Measurements from ENCODE around the gene CAP1. TPM values are rescaled to one million over a fixed set of nuclear protein-coding genes. Genes with fewer than 3 reads are reported as not detected.

CAP1 gene
- total and polyA plus RNA-seq, 10 of the 15 experiments (the other 5 are each of a cell fraction or from before 2014, with no cell fraction given): 360 to 500 (median 431) TPM

DNA sequence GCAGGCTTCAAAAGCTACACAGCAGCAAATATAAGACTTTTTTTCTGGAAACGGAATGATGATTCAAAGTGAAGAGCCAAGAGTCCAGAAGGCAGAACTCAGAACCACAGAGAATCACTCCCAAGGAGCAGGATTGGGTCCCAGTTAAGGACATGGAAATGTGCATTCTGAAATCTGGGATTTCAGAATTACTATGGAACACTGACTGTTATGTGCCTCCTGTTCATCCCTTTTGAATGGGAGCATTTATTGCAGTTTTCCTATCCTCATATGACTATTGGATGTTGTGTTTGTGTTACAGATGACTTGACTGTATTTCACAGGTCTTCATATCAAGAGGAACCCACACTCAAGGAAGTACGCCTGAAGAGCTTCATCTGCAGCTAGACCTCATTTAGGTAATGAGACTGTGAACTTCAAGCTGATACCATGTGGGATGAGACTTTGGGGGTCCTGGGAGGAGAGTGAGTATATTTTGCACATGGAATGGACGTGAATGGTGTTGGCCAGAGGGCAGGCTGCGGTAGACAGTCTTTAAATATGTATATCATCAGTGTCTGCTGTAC, 17.1 kb upstream of the CAP1 start:
- Histone ChIP-seq H3K79me2 (ENCODE audit: control insufficient read depth, insufficient read depth, low read length) (no peaks in the 10 kb centered on the region), H2AFZ (ENCODE audit: control insufficient read depth, low read depth, low read length) (no peak overlapping the region), H3K36me3 (ENCODE audit: control insufficient read depth in 2 of 2, insufficient read depth in 2 of 2, low read length in 1 of 2) (no peaks in the 10 kb centered on the region), H3K4me2 (ENCODE audit: control insufficient read depth, insufficient read depth) (no peak overlapping the region), H3K27ac (ENCODE audit: control insufficient read depth, insufficient read depth) (no peak overlapping the region), H3K9ac (ENCODE audit: control insufficient read depth, insufficient read depth, low read length) (no peak overlapping the region), H4K20me1 (ENCODE audit: control insufficient read depth, insufficient read depth) (no peaks in the 10 kb centered on the region), H3K27me3 (replicated peaks in 1 of 2; ENCODE audit: control insufficient read depth in 2 of 2, insufficient read depth in 2 of 2, low read length in 1 of 2) (no peaks in the 10 kb centered on the region), H3K9me3 (replicated peaks; ENCODE audit: control insufficient read depth, insufficient read depth, low read length) (peaks cover 8% of the 10 kb centered on the region), H3K4me1 (ENCODE audit: control insufficient read depth, insufficient read depth, low read length) (peaks cover 8% of the 10 kb centered on the region), H3K4me3 (no peak overlapping the region)
- BruUV-seq (replicated peaks): no TSS peak
- ChIA-PET SMC1A (ENCODE audit: uncharacterized antibody, unreplicated experiment) (no interaction called here), RAD21 (ENCODE audit: unreplicated experiment) (interaction anchor here (1.7 kb wide), 1 partner anchor 9 kb away, joined by 9 read pairs; no protein-coding TSS in a partner anchor), POLR2A (interaction anchor here (0.7 kb wide), 1 partner anchor 20 kb away, joined by 3 read pairs; no protein-coding TSS in a partner anchor), CTCF (interaction anchor here (0.8 to 4.8 kb wide), 2 partner anchors 9 to 104 kb away, joined by 3 to 36 read pairs; no protein-coding TSS in a partner anchor)
- no peak for ATAC-seq
- 26% methylated on average over 4 of the region's 4 CpGs for WGBS (ENCODE audit: insufficient coverage, insufficient replicate concordance, low lambda C conversion rate, missing lambda C conversion rate)
- in situ Hi-C loops (cut with MboI): no loop called here
- intact Hi-C loops (cut with micrococcal nuclease; ENCODE audit: unreplicated experiment): no loop called here
- TF ChIP-seq SUZ12 (IDR thresholded peaks at IDR 0.05; ENCODE audit: unreplicated experiment) (no peak), SIX5 (IDR thresholded peaks at IDR 0.05; ENCODE audit: low read depth, low read length, severe bottlenecking) (no peak), ZNF207 (IDR thresholded peaks at IDR 0.05; ENCODE audit: borderline replicate concordance) (no peak), NFYA (IDR thresholded peaks at IDR 0.05; ENCODE audit: borderline replicate concordance, low read depth, low read length) (no peak), SREBF1 (IDR thresholded peaks at IDR 0.05; ENCODE audit: low read length) (no peak), RUNX3 (IDR thresholded peaks at IDR 0.05; ENCODE audit: low read length) (no peak), POLR2AphosphoS5 (IDR thresholded peaks at IDR 0.05; ENCODE audit: low read length) (no peak), ZBED1 (IDR thresholded peaks at IDR 0.05; ENCODE audit: borderline replicate concordance) (no peak), SIN3A (IDR thresholded peaks at IDR 0.05; ENCODE audit: low read depth, low read length) (no peak)
- TF ChIP-seq, protein P1, sequence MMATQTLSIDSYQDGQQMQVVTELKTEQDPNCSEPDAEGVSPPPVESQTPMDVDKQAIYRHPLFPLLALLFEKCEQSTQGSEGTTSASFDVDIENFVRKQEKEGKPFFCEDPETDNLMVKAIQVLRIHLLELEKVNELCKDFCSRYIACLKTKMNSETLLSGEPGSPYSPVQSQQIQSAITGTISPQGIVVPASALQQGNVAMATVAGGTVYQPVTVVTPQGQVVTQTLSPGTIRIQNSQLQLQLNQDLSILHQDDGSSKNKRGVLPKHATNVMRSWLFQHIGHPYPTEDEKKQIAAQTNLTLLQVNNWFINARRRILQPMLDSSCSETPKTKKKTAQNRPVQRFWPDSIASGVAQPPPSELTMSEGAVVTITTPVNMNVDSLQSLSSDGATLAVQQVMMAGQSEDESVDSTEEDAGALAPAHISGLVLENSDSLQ (IDR thresholded peaks at IDR 0.05): no peak
- TF ChIP-seq, protein P2, sequence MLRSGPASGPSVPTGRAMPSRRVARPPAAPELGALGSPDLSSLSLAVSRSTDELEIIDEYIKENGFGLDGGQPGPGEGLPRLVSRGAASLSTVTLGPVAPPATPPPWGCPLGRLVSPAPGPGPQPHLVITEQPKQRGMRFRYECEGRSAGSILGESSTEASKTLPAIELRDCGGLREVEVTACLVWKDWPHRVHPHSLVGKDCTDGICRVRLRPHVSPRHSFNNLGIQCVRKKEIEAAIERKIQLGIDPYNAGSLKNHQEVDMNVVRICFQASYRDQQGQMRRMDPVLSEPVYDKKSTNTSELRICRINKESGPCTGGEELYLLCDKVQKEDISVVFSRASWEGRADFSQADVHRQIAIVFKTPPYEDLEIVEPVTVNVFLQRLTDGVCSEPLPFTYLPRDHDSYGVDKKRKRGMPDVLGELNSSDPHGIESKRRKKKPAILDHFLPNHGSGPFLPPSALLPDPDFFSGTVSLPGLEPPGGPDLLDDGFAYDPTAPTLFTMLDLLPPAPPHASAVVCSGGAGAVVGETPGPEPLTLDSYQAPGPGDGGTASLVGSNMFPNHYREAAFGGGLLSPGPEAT (IDR thresholded peaks at IDR 0.05; ENCODE audit: low read depth): no peak
- TF ChIP-seq, protein P3, sequence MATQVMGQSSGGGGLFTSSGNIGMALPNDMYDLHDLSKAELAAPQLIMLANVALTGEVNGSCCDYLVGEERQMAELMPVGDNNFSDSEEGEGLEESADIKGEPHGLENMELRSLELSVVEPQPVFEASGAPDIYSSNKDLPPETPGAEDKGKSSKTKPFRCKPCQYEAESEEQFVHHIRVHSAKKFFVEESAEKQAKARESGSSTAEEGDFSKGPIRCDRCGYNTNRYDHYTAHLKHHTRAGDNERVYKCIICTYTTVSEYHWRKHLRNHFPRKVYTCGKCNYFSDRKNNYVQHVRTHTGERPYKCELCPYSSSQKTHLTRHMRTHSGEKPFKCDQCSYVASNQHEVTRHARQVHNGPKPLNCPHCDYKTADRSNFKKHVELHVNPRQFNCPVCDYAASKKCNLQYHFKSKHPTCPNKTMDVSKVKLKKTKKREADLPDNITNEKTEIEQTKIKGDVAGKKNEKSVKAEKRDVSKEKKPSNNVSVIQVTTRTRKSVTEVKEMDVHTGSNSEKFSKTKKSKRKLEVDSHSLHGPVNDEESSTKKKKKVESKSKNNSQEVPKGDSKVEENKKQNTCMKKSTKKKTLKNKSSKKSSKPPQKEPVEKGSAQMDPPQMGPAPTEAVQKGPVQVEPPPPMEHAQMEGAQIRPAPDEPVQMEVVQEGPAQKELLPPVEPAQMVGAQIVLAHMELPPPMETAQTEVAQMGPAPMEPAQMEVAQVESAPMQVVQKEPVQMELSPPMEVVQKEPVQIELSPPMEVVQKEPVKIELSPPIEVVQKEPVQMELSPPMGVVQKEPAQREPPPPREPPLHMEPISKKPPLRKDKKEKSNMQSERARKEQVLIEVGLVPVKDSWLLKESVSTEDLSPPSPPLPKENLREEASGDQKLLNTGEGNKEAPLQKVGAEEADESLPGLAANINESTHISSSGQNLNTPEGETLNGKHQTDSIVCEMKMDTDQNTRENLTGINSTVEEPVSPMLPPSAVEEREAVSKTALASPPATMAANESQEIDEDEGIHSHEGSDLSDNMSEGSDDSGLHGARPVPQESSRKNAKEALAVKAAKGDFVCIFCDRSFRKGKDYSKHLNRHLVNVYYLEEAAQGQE (IDR thresholded peaks at IDR 0.05; ENCODE audit: low read depth, low read length): no peak
- no peak for FAIRE-seq
- DNase-seq (ENCODE audit: low read depth, low spot score): no peak
